Mesothelial cell of epicardium (in vitro differentiated cells): ENCODE data around the gene MT1B. TPM values are rescaled to one million over a fixed set of nuclear protein-coding genes. Genes with fewer than 3 reads are reported as not detected.
A peak's percentile ranks its signal among the peaks of the same experiment; 100 is the strongest.

Experiments
- DNase-seq, 2 experiments: peaks; one replicate each; pipeline ENCODE4 v3.0.0; 2021; ENCODE audit warnings: low spot score in 2 of 2; ENCODE audit not compliant: unreplicated experiment in 2 of 2
- H3K27ac Mint-ChIP-seq: 2 replicates; pipeline ENCODE4 v1.8.0; 2021; ENCODE audit warnings: mixed read lengths
- H3K27me3 Mint-ChIP-seq: 2 replicates; pipeline ENCODE4 v1.8.0; 2021; ENCODE audit warnings: low read depth, mixed read lengths
- H3K36me3 Mint-ChIP-seq: 2 replicates; pipeline ENCODE4 v1.8.0; 2021; ENCODE audit warnings: mixed read lengths
- H3K4me1 Mint-ChIP-seq: 2 replicates; pipeline ENCODE4 v1.8.0; 2021; ENCODE audit warnings: mixed read lengths
- H3K4me3 Mint-ChIP-seq: 2 replicates; pipeline ENCODE4 v1.8.0; 2021; ENCODE audit warnings: mild to moderate bottlenecking, moderate library complexity, mixed read lengths
- H3K9me3 Mint-ChIP-seq: 2 replicates; pipeline ENCODE4 v1.8.0; 2021; ENCODE audit warnings: mixed read lengths
- CTCF ChIP-seq: fragments of 200-600 bp; sonication (generic); IDR thresholded peaks from one replicate; pipeline ENCODE4 v1.5.0; 2021; ENCODE audit warnings: antibody characterized with exemption; ENCODE audit not compliant: unreplicated experiment
- total RNA-seq: library from RNA; stranded (reverse); gene quantifications from 3 replicates; pipeline ENCODE4 v1.2.1, GENCODE V29; 2021

The MT1B gene
- total RNA-seq, 1 donor from 2014 or later, result not detected

GRCh38 chr16:56623637-56624036 is 28.0 kb upstream of the MT1B start:
- peaks cover 18% of the 10 kb centered on the region for H3K4me1 Mint-ChIP-seq
- no peaks in the 10 kb centered on the region for H3K36me3 Mint-ChIP-seq
- TF ChIP-seq CTCF, result no peak
- no peak overlapping the region for H3K4me3 Mint-ChIP-seq
- peaks cover 74% of the 10 kb centered on the region for H3K27me3 Mint-ChIP-seq
- no peaks in the 10 kb centered on the region for H3K9me3 Mint-ChIP-seq
- no peak for DNase-seq
- no peak overlapping the region for H3K27ac Mint-ChIP-seq

- H3K4me1 Mint-ChIP-seq, result peaks cover 18% of the 10 kb centered on the region
These were observed 26.3 kb upstream of the MT1B start, which contains the start of gene MT1E for GRCh38 chr16:56625140-56625942. Gene MT1E (plus strand): TSS chr16:56625781. CDS start chr16:56625852, 71 bp downstream.

GRCh38 chr16:56625943-56626654 is 25.6 kb upstream of the MT1B start:
- H3K4me1 Mint-ChIP-seq, result peaks cover 18% of the 10 kb centered on the region
- no peak for DNase-seq
- TF ChIP-seq CTCF, result no peak

More at GRCh38 chr16:56625140-56625942, 26.3 kb upstream of the MT1B start, which contains the start of gene MT1E:
- Mint-ChIP-seq H3K36me3 (no peaks in the 10 kb centered on the region), H3K4me3 (peak within 1 kb of the TSS; percentile 66), H3K27me3 (peaks cover 76% of the 10 kb centered on the region), H3K27ac (no peak within 1 kb of the TSS), H3K9me3 (no peaks in the 10 kb centered on the region)
- no peak for TF ChIP-seq CTCF
- no peak for DNase-seq

GRCh38 chr16:56626685-56627084 is 25.0 kb upstream of the MT1B start:
- no peak for TF ChIP-seq CTCF
- no peak for DNase-seq
- Mint-ChIP-seq H3K36me3 (no peaks in the 10 kb centered on the region), H3K27me3 (peaks cover 81% of the 10 kb centered on the region), H3K4me3 (no peak overlapping the region), H3K4me1 (peaks cover 15% of the 10 kb centered on the region), H3K9me3 (no peaks in the 10 kb centered on the region), H3K27ac (no peak overlapping the region)

More at GRCh38 chr16:56625943-56626654, 25.6 kb upstream of the MT1B start:
- H3K27me3 Mint-ChIP-seq, result peaks cover 78% of the 10 kb centered on the region
- no peaks in the 10 kb centered on the region for H3K9me3 Mint-ChIP-seq
- H3K4me3 Mint-ChIP-seq, result peak overlapping the region; percentile 57
- no peaks in the 10 kb centered on the region for H3K36me3 Mint-ChIP-seq
- H3K27ac Mint-ChIP-seq, result no peak overlapping the region

- TF ChIP-seq CTCF, result no peak
- H3K9me3 Mint-ChIP-seq, result no peaks in the 10 kb centered on the region
- no peak overlapping the region for H3K4me3 Mint-ChIP-seq
- H3K27me3 Mint-ChIP-seq, result peaks cover 87% of the 10 kb centered on the region
- no peak overlapping the region for H3K27ac Mint-ChIP-seq
- no peaks in the 10 kb centered on the region for H3K36me3 Mint-ChIP-seq
- H3K4me1 Mint-ChIP-seq, result peaks cover 19% of the 10 kb centered on the region
- no peak for DNase-seq
These were observed 23.0 kb upstream of the MT1B start for GRCh38 chr16:56628486-56629350.
